LHCN-M2 (cell line): Measurements from ENCODE around the gene PI4K2A. TPM values are rescaled to one million over a fixed set of nuclear protein-coding genes. Genes with fewer than 3 reads are reported as not detected.
"Not testable (repeated sequence)": the region's sequence is repeated elsewhere in the genome, so short reads cannot be mapped to it uniquely, and the experiment has no call there.

Experiments
- DNase-seq: peaks from one replicate; pipeline ENCODE4 v3.0.0-alpha.2; 2012; ENCODE audit warnings: low read depth
- total RNA-seq: library from RNA; depleted of rRNA; stranded (reverse); fragments of >200 nt; gene quantifications from 2 replicates; pipeline ENCODE4 v1.2.3, GENCODE V29; 2014

The PI4K2A gene
- total RNA-seq, 1 experiment from 2014 or later = 32.5 TPM

GRCh38 chr10:97673736-97674525 is 33.5 kb downstream of the PI4K2A start:
- DNase-seq = peak; percentile 81

DNA sequence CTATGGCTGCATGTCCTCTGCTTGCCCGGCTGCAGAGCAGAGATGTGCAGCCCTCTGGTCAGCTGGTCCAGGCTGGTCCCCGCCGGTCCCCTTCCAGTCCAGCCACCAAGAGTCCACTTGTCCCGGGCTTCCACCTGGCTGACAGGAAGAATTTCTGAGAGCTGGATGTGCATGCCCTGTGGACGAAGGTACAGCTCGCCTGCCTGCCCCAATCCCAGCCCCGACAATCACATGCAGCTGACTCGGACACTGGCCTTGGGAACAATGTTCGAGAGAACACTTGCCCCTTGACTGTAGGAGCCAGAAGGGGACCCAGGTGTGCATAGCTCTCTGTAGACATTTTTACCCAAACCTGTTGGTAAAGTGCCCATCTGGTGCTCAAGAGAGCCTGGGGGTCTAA is 34.8 kb downstream of the PI4K2A start:
- DNase-seq = no peak

DNA sequence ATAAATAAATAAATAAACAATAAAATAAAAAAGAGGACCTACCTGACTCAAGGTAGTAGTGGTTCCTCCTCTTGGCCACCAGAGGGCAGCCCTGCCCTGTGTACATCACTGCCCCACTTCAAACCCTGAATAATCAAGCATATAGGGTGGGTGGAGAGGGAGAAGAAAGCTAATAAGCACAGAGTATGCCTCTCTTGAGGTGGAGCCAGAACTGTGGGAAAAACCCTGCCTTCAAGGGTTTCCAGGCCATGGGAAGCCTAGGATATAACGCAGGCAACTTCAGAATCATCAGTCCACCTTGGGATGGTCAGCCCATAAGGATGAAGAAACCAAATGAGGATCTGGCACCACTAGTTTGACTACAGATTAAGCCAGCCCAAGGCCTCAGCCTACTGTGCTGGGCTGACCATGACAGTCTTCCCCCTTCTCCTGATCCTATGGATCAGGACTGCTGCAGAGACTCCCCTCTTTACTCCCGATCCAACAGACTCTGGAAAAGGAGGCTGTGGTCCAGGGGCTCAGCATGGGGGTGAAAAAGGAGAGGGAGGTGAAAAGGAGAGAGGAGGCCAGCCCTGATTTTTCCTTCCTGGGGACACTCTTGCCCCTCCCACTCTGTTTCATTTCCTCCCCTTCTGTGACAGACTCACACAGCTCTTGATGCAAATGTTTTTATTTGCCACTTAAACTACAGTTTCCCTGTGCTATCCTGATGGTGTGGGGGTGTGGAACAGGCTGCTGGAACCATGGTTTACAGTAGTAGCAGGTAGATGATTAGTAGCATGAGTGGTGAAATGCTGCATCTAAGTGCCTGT is 36.5 kb downstream of the PI4K2A start:
- peak; percentile 43 for DNase-seq

DNA sequence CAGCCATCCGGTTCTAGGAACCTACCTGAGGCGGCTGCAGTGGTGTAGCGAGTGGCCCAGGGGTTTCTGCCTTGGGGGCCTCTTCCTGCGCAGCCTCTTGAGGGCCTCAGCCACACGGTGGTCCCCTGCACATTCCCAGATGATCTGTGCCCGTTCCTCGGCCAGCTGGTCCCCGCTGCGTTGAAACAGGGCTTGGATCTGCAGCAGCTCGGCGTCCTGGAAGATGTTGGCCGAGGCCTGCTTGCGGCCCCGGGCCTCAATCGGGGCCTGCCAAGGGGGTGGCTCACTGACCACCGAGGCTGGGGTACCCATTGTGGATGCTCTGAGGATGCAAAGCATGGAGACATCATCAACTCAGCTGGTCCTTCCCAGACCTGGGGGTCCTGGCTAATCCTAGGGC is 39.1 kb downstream of the PI4K2A start:
- DNase-seq = no peak

GRCh38 chr10:97682042-97682441 is 41.6 kb downstream of the PI4K2A start:
- DNase-seq = no peak

DNA sequence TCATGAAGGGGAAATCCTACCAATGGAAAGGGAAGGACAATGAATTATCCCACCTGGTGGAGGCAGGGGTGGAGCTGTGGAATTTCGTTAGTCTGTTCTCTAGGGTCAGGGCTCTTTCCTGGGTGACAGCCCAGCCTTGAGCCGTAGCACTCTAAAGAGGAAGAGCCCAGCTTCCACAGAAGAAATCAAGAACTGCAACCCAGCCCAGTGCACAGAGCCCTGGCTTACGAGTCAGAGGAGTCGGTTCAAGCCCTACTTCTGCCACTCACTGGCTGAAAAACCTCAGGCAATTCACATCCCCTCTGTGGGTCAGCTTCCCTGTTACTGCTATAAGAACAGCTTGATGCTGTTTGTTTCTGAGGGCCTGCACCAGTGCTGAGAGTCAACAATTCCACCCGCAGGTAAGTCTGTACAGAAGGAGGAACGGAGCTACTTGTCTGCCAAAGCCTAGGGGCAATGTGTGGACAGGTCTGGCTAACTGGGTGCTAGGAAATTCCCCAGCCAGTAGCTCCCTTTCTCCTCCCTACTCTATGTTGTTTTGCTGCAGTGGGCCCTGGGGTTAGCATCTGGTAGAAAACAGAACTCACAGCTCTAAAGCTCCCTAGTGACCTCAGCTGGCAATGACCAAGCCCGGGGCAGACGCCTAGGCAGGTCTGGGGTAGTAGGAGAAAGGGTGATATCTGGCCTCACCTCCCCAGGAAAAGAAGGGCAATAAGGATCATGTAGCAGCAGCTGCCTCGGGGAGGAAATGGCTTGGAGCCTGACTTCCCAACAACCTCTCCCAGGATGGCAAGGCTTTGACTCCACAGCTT is 43.3 kb downstream of the PI4K2A start:
- DNase-seq = peak; percentile 74

DNA sequence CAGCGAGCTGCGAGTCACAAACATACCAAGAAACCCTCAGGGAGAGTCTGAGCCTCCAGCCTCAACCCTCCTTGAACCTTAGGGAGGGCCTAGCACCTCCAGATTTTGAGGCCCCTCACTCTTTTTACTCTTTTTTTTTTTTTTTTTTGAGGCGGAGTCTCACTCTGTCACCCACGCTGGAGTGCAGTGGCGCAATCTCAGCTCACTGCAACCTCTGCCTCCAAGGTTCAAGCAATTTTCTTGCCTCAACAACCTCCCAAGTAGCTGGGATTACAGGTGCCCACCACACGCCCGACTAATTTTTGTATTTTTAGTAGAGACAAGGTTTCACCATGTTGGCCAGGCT is 43.9 kb downstream of the PI4K2A start:
- not testable (repeated sequence) for DNase-seq

- no peak for DNase-seq
Measured at GRCh38 chr10:97684866-97685394, 44.5 kb downstream of the PI4K2A start.

GRCh38 chr10:97685395-97685958 is 45.0 kb downstream of the PI4K2A start:
- no peak for DNase-seq

DNA sequence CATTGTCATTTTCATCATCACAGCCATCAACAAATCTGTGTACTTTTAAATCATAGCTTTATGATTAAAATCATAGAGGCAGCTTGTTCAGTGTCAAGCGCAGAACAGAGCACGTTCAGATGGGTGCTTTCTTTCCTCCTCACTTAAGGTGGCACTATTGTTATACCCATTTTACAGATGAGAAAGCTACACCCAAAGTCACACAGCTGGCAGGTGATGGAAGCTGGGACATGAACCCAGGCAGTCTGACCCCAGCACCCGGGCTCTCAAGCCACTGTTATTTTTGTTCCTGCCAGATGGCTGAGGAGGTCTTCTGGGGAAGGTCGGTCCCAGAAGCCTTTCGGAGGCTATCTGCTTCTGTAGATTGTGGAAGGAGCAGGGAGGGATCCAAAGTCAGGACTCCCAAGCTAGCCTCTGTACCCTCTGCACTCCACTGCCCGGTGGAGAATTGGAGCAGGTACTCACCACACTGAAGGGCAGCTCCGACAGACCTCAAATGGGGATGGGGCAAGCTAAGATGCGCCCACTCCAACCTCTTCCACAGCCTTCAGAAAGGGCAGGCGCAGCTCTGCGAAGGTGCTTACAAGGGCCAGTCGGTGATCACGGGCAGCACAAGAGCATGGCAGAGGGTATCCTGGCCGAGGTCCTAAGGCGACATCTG is 46.0 kb downstream of the PI4K2A start:
- no peak for DNase-seq

GRCh38 chr10:97686962-97687784 is 46.7 kb downstream of the PI4K2A start, which contains the start of gene AVPI1:
TSS of gene AVPI1 (minus strand) at chr10:97687241. CDS start at chr10:97679905, 7,336 bp downstream.
- peak; percentile 96 for DNase-seq

DNA sequence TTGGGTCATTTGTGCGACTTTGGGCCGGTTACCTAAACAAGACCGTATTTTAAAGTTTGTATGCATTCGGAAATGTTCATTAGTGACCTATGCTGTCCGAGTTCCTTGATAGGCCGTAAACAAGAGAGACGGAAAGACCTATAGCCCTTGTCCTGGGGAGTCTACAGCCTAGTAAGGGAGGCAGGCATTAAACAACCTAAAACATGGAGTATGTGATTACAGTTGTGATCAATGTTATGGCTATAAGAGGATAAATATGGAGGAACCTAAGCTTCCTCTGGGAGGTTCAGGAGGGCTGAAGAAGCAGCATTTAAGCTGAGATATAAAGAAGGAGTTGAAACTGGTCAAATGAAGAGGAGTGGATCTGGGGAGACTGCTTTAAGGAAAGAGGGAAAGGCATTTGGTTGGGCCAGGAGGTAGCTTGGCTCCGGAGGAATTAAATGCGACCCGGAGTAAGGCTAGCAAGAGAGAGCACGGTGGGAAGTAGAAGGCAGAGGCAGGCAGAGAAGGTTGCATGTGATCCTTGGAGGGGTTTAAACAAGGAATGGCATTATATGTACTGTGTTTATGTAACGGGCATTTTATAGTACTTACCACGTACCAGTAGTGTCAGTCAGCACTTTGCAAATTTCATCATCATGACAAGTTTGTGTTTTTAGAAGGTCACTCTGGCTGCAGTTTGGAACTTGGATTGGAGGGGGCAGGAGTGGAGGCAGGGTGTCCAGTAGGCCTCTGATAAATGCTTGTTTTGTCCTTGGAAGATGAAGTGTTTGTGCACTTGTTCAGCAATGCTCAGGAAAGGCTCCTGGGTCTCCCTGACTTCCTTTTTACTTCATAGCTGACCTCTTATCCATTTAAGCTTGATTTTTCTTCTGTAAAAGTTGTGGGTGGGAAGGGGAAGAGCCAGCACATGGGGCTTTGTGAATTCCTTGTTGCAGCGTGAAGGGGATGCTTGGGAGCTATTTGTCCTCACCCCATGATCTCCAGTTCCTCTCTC is 47.6 kb downstream of the PI4K2A start:
- DNase-seq = peak; percentile 66

- DNase-seq = peak; percentile 100
Measured at GRCh38 chr10:97689559-97690020, 49.1 kb downstream of the PI4K2A start.

DNA sequence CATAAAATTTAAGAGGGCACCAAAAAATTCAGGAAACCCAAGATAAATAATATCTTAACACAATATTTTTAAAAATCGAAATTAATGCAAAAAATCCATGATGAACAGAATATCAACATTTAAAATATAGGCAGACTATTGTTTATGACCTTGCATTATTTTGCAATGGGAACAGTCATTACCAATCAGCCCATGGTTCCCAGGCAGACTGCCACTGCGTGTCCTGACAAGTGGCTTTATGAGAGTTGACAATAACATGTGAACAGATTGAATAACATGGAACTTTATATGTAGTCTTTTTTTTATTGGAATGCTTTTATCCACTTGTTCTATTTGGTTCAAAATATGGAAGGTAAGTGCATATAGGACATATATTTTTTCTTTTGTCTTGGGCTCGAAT is 49.7 kb downstream of the PI4K2A start:
- DNase-seq = no peak

- not testable (repeated sequence) for DNase-seq
Measured at GRCh38 chr10:97698072-97698655, 57.7 kb downstream of the PI4K2A start.

DNA sequence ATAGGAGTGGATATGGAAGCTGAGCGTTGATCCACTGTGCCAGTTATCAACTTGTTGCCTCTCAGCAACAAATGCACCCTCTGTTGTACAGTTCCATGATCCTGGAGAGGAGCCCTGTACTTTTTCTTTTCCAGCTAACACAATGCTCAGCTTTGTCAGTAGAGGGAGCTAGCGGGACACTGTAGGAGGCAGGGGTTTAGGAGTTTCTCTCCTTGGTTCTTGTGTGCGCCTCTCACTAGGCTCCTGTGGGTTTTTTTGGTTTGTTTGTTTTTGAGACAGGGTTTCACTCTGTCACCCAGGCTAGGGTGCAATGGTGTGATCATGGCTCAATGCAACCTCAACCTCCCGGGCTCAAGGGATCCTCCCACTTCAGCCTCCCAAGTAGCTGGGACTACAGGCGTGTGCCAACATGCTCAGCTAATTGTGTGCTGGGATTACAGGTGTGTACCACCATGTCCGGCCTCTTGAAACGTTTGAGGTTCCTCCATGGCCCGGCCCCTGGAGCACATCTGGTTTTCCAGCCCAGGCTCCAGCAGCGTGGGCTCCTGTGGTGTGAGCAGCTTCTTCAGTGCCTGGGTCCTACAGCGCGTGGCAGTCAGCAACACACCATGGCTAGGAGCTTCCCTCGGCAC is 61.1 kb downstream of the PI4K2A start:
- peak; percentile 77 for DNase-seq

DNA sequence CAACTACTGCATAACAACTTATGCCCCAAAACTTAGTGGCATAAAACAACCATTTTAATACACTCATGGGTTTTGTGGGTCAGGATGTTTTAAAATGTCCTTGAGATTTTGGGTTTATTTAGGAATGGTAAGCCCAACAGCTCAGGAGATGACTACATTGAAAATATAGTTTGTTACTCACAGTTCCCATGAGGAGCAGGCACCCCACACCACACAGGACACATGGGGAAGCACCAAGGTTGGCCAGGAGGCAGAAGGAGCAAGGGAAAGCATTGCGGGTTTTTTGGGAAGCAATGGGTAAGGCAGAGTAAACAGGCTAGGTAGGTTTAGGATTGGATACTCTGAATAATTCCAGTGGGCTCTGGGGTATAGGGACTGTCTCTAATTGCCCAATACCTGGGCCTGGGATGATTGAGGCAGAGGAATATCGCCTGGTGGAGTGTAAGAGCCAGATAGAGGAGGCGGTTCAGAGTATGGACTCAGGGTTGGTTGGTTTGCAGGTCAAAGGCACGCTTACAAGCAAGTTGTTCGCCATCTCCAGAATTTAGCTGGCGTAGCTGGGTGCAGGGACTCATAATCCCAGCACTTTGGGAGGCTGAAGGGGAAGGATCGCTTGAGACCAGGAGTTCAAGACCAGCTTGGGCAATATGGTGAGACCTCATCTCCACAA is 63.1 kb downstream of the PI4K2A start:
- DNase-seq = no peak
